Activated T-cell treated with anti-CD3 and anti-CD28 coated beads for 4 hours (primary cell): Measurements from ENCODE around the gene SPATA6.

Experiments
- DNase-seq: peaks from one replicate; pipeline ENCODE4 v3.0.0-alpha.2; 2020

The SPATA6 gene

GRCh38 chr1:48248356-48248755 is 223.6 kb downstream of the SPATA6 start:
- no peak for DNase-seq

GRCh38 chr1:48246727-48247126 is 225.3 kb downstream of the SPATA6 start:
- no peak for DNase-seq
